GM12891 (cell line): ENCODE data around the gene TGFB2.

Experiments used
- DNase-seq: peaks from one replicate; pipeline ENCODE4 v3.0.0; 2011; ENCODE audit warnings: low spot score; ENCODE audit not compliant: insufficient read length
- FAIRE-seq: peaks from 2 replicates; lab custom pipeline; 2011; peaks lifted over from hg19 to GRCh38; lab: Jason Lieb, UNC
- PAX5 ChIP-seq: IDR thresholded peaks from 2 replicates; pipeline ENCODE4 v1.6.1; 2011; ENCODE audit warnings: low read length, moderate library complexity, mild to moderate bottlenecking; ENCODE audit not compliant: insufficient read depth, severe bottlenecking
- POLR2A ChIP-seq: IDR thresholded peaks from 2 replicates; pipeline ENCODE4 v1.6.1; 2011; ENCODE audit warnings: low read depth, low read length, control low read depth
- POLR2AphosphoS5 ChIP-seq: IDR thresholded peaks from 2 replicates; pipeline ENCODE4 v1.6.1; 2011; ENCODE audit warnings: low read depth, low read length, control low read depth
- POU2F2 ChIP-seq: IDR thresholded peaks from 2 replicates; pipeline ENCODE4 v1.6.1; 2011; ENCODE audit warnings: low read depth, mild to moderate bottlenecking, control low read depth, low read length, moderate library complexity
- SPI1 ChIP-seq: IDR thresholded peaks from 2 replicates; pipeline ENCODE4 v1.6.1; 2011; ENCODE audit warnings: low read depth, low read length, control low read depth
- TAF1 ChIP-seq: IDR thresholded peaks from 2 replicates; pipeline ENCODE4 v1.6.1; 2011; ENCODE audit warnings: low read depth, low read length, control low read depth

Gene TGFB2

DNA sequence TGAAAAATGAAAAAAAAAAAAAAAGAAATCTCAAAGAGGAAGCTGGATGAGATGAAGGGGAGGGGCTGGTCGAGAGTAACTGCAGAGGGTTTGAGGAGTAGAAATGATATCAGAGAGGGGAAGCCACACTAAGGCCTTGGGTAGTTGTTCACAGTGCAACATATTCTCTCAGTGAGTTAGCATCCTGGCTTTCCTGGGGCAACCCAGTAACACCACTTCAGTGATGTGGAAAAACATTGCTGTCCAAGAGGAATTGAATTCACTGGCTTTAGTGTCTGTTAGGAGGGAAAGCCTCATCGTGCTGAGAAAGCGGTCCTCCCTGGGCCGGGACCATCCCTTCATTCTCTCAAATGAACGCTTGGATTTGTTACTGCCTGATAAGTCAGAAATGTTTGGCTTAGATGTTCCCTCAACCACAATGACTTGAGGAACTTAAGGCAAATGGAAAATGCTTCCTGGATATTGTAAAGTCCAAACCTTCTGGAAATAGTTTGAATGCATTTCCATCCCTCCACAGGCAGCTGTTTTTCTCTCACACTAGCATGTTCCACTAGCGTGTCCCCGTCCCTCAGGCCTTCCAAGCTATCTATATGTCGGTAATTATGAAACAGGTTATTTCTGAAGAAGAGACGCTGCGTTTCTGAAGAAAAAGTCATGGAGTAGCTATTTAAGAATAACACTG lies 12.2 kb downstream of the TGFB2 start:
- DNase-seq (no peak), FAIRE-seq (no peak)
- TF ChIP-seq POLR2A: no peak
- no peak for TF ChIP-seq POU2F2

DNA sequence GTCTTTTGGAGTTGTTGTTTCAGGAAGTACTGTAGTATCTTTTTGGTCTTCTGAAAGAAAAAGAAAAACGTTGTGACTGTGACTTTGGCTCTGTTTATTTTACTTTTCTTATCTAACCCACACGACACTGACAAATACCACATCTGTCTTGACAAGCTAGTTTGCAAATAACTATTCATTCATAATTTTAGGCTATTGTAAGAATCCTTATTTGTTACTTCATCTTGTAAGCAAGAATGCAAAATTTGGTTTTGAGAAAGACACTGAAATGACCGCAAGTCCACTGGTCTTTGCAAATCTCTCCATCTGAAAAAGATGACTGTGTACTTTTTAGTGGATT lies 12.7 kb downstream of the TGFB2 start:
- DNase-seq: no peak
- FAIRE-seq: no peak
- no peak for TF ChIP-seq PAX5
- no peak for TF ChIP-seq POLR2A
- no peak for TF ChIP-seq TAF1
- TF ChIP-seq POLR2AphosphoS5: no peak
- TF ChIP-seq SPI1: no peak
- no peak for TF ChIP-seq POU2F2

DNA sequence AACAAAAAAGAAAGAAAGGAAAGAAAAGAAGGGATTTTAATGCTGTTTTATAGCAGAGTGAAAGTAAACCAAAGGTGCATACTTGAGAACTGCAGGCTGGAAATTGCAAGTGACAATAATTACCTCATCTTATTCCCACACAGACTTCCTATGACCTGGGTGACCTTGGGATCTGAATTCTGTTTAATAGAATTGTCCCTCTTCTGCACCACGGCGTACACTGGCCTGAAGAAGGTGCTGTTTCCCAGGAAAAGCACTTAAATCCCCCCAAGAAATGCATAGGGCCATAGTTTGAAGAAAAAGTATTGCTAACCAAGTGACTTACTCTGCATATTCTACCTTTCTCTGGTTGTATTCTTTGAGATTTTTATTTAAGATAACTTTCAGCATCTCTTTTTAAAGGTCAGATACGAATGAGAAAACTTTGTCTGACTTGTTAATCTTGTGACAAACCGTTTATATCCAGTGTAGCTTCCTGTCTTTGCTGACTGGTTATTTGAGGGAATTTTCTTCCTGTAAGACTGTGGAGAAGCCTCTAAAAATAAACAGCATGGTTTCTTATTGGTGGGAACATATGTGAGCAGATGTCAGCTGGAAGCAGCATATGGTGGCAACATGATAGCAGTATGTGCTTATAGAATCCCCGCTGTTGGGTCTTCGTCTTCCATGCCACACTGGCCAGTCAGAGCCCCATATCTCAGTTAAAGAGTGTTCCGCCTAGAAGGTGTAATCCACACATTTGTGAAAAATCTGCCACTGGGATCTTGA lies 16.3 kb downstream of the TGFB2 start:
- DNase-seq (no peak), FAIRE-seq (no peak)
- no peak for TF ChIP-seq POU2F2
- no peak for TF ChIP-seq POLR2A
- TF ChIP-seq TAF1: no peak
- TF ChIP-seq SPI1: no peak
- no peak for TF ChIP-seq POLR2AphosphoS5
- no peak for TF ChIP-seq PAX5

DNA sequence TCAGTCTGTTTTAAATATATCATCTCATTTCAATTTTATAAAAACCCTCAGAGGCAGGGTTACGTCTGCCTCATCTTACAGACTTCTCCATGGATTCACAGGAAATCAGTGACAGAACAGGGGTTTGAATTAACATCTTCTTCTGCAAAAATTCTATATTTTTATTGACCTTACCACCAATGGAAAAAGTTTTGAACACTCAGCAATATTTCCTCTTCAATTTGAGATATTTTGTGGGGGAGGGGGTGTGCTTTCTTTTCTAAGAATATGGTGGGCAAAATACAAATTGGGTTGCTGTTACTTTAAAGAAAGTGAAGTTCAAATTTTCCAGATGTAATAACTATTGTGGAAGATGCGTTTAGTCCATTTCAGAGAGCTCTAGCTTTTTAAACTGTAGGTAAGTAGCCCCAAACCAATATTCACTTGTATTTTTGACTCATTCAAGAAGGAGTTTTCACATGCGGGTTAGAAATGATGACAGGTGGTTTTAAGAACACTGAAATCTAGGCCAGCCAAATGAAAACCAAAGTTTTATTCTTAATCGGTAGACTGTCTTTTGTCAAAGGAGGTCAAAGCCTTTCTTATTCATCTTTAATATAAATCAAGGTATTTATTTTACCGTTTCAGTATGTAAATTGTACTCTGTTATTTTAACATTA lies 17.4 kb downstream of the TGFB2 start:
- TF ChIP-seq PAX5: no peak
- no peak for TF ChIP-seq POLR2AphosphoS5
- no peak for TF ChIP-seq POLR2A
- TF ChIP-seq SPI1: no peak
- TF ChIP-seq TAF1: no peak
- no peak for TF ChIP-seq POU2F2
- FAIRE-seq: no peak
- no peak for DNase-seq

DNA sequence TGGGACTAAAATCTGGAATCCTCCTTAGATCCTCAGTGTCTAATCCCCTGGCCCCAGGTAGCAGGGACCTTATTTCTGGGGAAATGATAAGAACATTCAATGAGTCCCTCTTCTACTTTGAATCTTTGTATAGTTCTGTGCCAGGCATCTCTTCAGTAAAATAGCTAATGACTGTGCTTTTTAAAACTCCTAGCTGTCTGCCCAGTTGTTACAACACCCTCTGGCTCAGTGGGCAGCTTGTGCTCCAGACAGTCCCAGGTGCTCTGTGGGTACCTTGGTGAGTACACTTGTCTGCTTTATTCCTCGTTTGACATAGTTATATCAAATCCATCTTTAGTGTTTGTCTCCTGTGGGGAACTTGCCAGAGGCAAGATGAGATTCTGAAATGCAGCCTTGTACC lies 18.0 kb downstream of the TGFB2 start:
- TF ChIP-seq POLR2A: no peak
- no peak for TF ChIP-seq PAX5
- no peak for TF ChIP-seq TAF1
- TF ChIP-seq POLR2AphosphoS5: no peak
- DNase-seq: no peak
- FAIRE-seq: no peak

DNA sequence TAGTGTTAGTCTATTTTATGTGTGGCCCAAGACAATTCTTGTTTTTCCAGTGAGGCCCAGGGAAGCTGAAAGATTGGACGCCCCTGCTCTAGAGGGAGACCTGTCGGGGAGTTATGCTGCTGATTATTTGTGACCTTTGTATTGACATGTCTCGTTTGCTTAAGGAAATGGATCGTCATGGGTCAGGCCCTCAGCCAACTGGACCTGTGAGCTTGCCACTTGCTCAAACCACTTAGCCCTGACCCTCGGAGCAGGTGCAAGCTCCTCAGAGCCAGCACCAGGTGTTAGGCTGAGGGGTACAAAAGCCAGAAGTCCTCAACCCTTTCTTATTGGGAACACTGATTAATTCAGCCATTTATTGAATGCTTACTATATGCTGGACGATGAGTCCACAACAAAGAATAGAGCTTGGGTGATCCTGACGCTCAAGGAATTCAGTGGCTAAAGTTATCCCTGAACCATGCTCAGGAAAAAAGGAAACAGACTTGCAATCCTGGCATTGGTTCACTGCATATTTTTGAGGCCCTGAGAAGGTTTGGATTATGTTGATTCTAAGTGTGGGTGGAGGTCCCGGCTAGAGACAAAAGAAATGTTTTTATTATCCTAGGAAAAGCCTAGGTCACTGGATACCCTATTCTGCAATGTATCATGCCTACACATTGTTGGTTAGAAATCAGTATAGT lies 19.0 kb downstream of the TGFB2 start:
- TF ChIP-seq POLR2A (no peak), PAX5 (no peak), SPI1 (no peak), TAF1 (no peak)
- no peak for DNase-seq
- no peak for FAIRE-seq

DNA sequence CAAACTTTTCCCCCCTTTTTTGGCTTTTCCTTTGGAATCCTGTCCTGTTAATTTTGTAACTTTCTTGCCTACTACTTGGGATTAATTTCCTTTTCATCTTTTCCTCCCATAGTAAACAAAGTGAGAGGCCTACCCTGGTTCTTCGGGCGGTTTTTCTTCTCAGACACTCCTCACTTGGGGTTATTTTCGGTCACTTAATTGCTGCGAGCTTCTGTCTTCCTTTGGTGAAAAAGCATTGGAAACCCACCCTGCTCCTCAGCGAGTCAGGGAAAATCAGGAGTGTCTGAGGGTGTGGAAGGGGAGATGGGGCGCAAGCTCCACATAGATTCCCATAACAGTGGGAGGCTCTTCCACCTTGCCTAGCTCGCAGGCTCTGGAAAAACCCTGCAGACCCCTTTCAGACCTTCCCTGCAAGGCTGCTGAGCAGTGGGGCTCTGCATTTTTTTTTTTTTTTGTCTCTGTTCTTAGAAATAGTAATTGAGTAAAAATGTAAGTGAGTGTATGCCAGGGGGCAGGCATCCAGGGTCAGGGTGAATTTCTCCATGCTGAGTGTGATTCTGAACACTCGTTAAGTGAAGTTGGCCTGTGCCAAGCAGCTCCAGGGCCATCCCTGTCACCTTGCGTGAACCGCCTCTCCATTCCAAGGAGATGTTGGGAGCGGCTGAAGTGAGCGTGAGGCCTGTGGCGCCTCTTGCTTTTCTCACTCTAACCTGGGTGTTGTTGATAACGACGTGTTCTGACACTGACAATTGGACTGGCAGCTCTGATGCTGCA lies 20.3 kb downstream of the TGFB2 start:
- FAIRE-seq (no peak), DNase-seq (no peak)
- TF ChIP-seq POU2F2: no peak
- no peak for TF ChIP-seq SPI1
- TF ChIP-seq TAF1: no peak
- TF ChIP-seq PAX5: no peak
- no peak for TF ChIP-seq POLR2A
- TF ChIP-seq POLR2AphosphoS5: no peak

DNA sequence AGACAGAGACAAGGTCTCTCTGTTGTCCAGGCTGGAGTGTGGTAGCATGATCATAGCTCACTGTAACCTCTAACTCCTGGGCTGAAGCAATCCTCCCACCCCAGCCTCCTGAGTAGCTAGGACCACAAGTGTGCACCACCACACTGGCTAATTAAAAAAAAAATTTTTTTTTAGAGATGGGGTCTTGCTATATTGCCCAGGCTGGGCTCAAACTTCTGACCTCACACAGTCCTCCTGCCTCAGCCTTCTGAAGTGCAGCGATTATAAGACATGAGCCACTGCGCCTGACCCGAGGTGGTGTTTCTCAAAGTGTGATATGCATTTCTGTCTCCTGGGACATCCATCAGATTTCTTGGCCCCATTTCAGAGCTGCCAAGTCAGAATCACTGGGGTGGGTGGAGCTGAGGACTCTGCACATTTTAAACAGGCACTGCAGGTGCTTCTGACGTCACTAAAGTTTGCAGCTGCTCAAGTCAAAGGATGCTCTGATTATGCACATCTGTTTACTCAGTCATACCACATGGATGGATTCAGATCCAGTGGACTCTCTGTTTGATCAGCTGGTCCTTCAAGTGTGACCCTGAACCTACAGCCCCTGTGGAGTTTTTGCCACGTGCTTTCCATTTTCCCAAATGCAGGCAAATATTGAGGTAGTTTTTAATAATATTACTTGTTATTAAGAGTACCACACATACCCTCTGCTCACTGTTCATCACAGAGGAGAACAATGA lies 21.4 kb downstream of the TGFB2 start:
- DNase-seq (no peak), FAIRE-seq (no peak)
- TF ChIP-seq PAX5 (no peak), POLR2AphosphoS5 (no peak), TAF1 (no peak), SPI1 (no peak), POLR2A (no peak), POU2F2 (no peak)

DNA sequence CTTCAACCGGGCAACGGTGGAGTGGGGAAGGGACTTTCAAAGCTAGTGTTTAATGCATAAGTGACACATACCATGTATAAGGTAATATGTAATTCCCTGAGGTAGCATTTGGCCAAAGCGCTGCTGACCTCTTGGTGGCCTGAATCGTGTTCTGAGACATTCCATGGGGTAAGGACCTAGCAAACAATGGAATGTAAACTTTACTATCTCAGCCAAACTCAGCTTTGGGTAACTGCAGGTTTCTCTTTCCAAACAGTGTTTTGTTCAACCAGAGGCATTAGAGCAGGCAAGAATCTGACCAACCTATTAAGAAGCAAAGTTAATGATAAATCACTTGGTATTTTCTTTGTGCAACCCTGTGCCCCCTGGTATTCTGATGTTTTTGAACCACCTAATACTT lies 22.0 kb downstream of the TGFB2 start:
- no peak for DNase-seq
- no peak for FAIRE-seq
- TF ChIP-seq POU2F2 (no peak), POLR2AphosphoS5 (no peak), PAX5 (no peak), POLR2A (no peak), SPI1 (no peak), TAF1 (no peak)
